H1 (cell line): ENCODE results near the gene HOXD11. TPM values are rescaled to one million over a fixed set of nuclear protein-coding genes. Genes with fewer than 3 reads are reported as not detected.

Source experiments
- CTCF ChIA-PET: fragments of 300-600 bp; sonication (Branson Sonifier 250); formaldehyde crosslinking; loops from one replicate; lab custom pipeline; 2021; ENCODE audit not compliant: partially characterized antibody; lab: Charles Lee
- POLR2A ChIA-PET: fragments of 300-600 bp; sonication (Branson Sonifier 250); formaldehyde crosslinking; loops from one replicate; lab custom pipeline; 2021; ENCODE audit warnings: inconsistent platforms; ENCODE audit not compliant: partially characterized antibody; lab: Charles Lee
- DNase-seq, 2 experiments: peaks; one replicate each; pipeline versions ENCODE4 v3.0.0 to v3.0.0-alpha.2; 2010 to 2022; ENCODE audit warnings: low spot score in 2 of 2, low read depth in 1 of 2, mixed read lengths in 1 of 2
- FAIRE-seq: peaks from 2 replicates; lab custom pipeline; 2011; peaks lifted over from hg19 to GRCh38; lab: Jason Lieb, UNC
- H2AFZ ChIP-seq: 2 replicates; pipeline ENCODE4 v1.8.1; 2012; ENCODE audit warnings: low read length, inconsistent platforms
- H2AK5ac ChIP-seq: 2 replicates; pipeline ENCODE4 v1.6.1; 2013; ENCODE audit warnings: low read depth, low read length
- H2BK120ac ChIP-seq: replicated peaks from 2 replicates; pipeline ENCODE3; 2013; ENCODE audit warnings: low read depth, low read length, inconsistent platforms
- H2BK12ac ChIP-seq: 2 replicates; pipeline ENCODE4 v1.6.1; 2013; ENCODE audit warnings: low read depth, low read length
- H2BK15ac ChIP-seq: 2 replicates; pipeline ENCODE4 v1.6.1; 2013; ENCODE audit warnings: low read length
- H2BK20ac ChIP-seq: 2 replicates; pipeline ENCODE4 v1.6.1; 2013; ENCODE audit warnings: low read length
- H2BK5ac ChIP-seq: 2 replicates; pipeline ENCODE4 v1.6.1; 2013; ENCODE audit warnings: low read depth, low read length
- H3K14ac ChIP-seq: 2 replicates; pipeline ENCODE4 v1.6.1; 2013; ENCODE audit warnings: inconsistent platforms; ENCODE audit not compliant: insufficient read length
- H3K18ac ChIP-seq: 2 replicates; pipeline ENCODE4 v1.6.1; 2013; ENCODE audit warnings: low read length; ENCODE audit errors: extremely low read depth
- H3K23ac ChIP-seq: 2 replicates; pipeline ENCODE4 v1.6.1; 2013; ENCODE audit warnings: inconsistent platforms; ENCODE audit not compliant: insufficient read length
- H3K23me2 ChIP-seq: 2 replicates; pipeline ENCODE4 v1.6.1; 2013; ENCODE audit warnings: low read depth, low read length
- H3K27ac ChIP-seq: 2 replicates; pipeline ENCODE4 v1.6.1; 2011; ENCODE audit warnings: low read depth, low read length, inconsistent platforms
- H3K27me3 ChIP-seq, 4 experiments: replicated peaks in 1 of 4; 1 replicate in 1 of 4; 2 replicates in 3 of 4; pipeline versions ENCODE4 v1.6.1 to v1.8.1; 2011 to 2013; ENCODE audit warnings: low read length in 3 of 4, mild to moderate bottlenecking in 3 of 4, inconsistent platforms in 2 of 4, mixed read lengths in 2 of 4, moderate library complexity in 1 of 4; ENCODE audit not compliant: control insufficient read depth in 3 of 4, insufficient read depth in 3 of 4; ENCODE audit errors: extremely low read depth in 1 of 4
- H3K36me3 ChIP-seq, 4 experiments: 2 replicates each; pipeline versions ENCODE4 v1.6.1 to v1.8.1; 2011 to 2013; ENCODE audit warnings: mild to moderate bottlenecking in 4 of 4, low read length in 3 of 4, moderate library complexity in 2 of 4, control low read depth in 1 of 4, inconsistent platforms in 1 of 4; ENCODE audit not compliant: insufficient read depth in 4 of 4, control insufficient read depth in 2 of 4
- H3K4ac ChIP-seq: replicated peaks from 2 replicates; pipeline ENCODE3; 2013; ENCODE audit warnings: low read length, low read depth, mixed read lengths, inconsistent platforms; ENCODE audit not compliant: insufficient read length
- H3K4me1 ChIP-seq, 4 experiments: replicated peaks in 1 of 4; 1 replicate in 1 of 4; 2 replicates in 3 of 4; pipeline versions ENCODE4 v1.6.1 to v1.8.1; 2011 to 2013; ENCODE audit warnings: low read length in 3 of 4, inconsistent platforms in 2 of 4, mixed read lengths in 1 of 4; ENCODE audit not compliant: insufficient read depth in 4 of 4, control insufficient read depth in 3 of 4
- H3K4me2 ChIP-seq, 2 experiments: 2 replicates each; pipeline versions ENCODE4 v1.6.1 to v1.8.1; 2011 to 2013; ENCODE audit warnings: low read depth in 2 of 2, low read length in 2 of 2, control low read depth in 1 of 2, inconsistent platforms in 1 of 2, mild to moderate bottlenecking in 1 of 2; ENCODE audit not compliant: insufficient read depth in 1 of 2
- H3K4me3 ChIP-seq, 4 experiments: fragments of 200-600, 300-600 bp in 1 of 4; sonication (generic), shearing (Covaris generic), sonication (Bioruptor Twin) in 1 of 4; 2 replicates each; pipeline versions ENCODE4 v1.5.1 to v1.8.1; 2011 to 2016; ENCODE audit warnings: low read length in 4 of 4, low read depth in 3 of 4, control low read depth in 2 of 4, inconsistent platforms in 2 of 4, mild to moderate bottlenecking in 2 of 4, mixed read lengths in 1 of 4, moderate library complexity in 1 of 4; ENCODE audit not compliant: insufficient read depth in 2 of 4; ENCODE audit errors: extremely low read depth in 1 of 4
- H3K56ac ChIP-seq: replicated peaks from 2 replicates; pipeline ENCODE3; 2013; ENCODE audit warnings: low read depth, mild to moderate bottlenecking, mixed read lengths, low read length, inconsistent platforms; ENCODE audit not compliant: insufficient read length
- H3K79me1 ChIP-seq: 2 replicates; pipeline ENCODE4 v1.6.1; 2013; ENCODE audit warnings: low read depth, low read length, control low read depth
- H3K79me2 ChIP-seq, 2 experiments: 2 replicates each; pipeline versions ENCODE4 v1.6.1 to v1.8.1; 2012 to 2013; ENCODE audit warnings: low read length in 2 of 2, mild to moderate bottlenecking in 2 of 2, inconsistent platforms in 1 of 2; ENCODE audit not compliant: insufficient read depth in 2 of 2, control insufficient read depth in 1 of 2
- H3K9ac ChIP-seq, 4 experiments: replicated peaks in 1 of 4; 1 replicate in 1 of 4; 2 replicates in 3 of 4; pipeline versions ENCODE4 v1.6.1 to v1.8.1; 2011 to 2013; ENCODE audit warnings: low read depth in 3 of 4, low read length in 3 of 4, control low read depth in 2 of 4, mild to moderate bottlenecking in 2 of 4, moderate library complexity in 2 of 4, inconsistent platforms in 1 of 4; ENCODE audit errors: extremely low read depth in 1 of 4
- H3K9me3 ChIP-seq, 2 experiments: 2 replicates each; pipeline versions ENCODE4 v1.6.1 to v1.8.1; 2012 to 2013; ENCODE audit warnings: mild to moderate bottlenecking in 2 of 2, moderate library complexity in 2 of 2, control low read depth in 1 of 2, inconsistent platforms in 1 of 2, low read depth in 1 of 2, low read length in 1 of 2, mixed read lengths in 1 of 2; ENCODE audit not compliant: insufficient read depth in 2 of 2
- H4K20me1 ChIP-seq, 2 experiments: replicated peaks in 1 of 2; 2 replicates each; pipeline versions ENCODE3 to v1.8.1; 2011 to 2013; ENCODE audit warnings: inconsistent platforms in 2 of 2, low read length in 2 of 2, mild to moderate bottlenecking in 1 of 2; ENCODE audit not compliant: insufficient read depth in 2 of 2, control insufficient read depth in 1 of 2
- H4K5ac ChIP-seq: 2 replicates; pipeline ENCODE4 v1.6.1; 2013; ENCODE audit warnings: low read length, low read depth, mixed read lengths, inconsistent platforms; ENCODE audit not compliant: insufficient read length
- H4K8ac ChIP-seq: 2 replicates; pipeline ENCODE4 v1.8.0; 2013; ENCODE audit warnings: mild to moderate bottlenecking, moderate library complexity, low read length, inconsistent platforms; ENCODE audit not compliant: insufficient read depth; ENCODE audit errors: extremely low read depth
- H4K91ac ChIP-seq: replicated peaks from 2 replicates; pipeline ENCODE3; 2013; ENCODE audit warnings: low read length, mixed read lengths, inconsistent platforms; ENCODE audit not compliant: insufficient read length
- CTBP2 ChIP-seq: IDR thresholded peaks from 2 replicates; pipeline ENCODE4 v1.7.0; 2011; ENCODE audit warnings: borderline replicate concordance, mild to moderate bottlenecking, moderate library complexity, mixed read lengths, low read length; ENCODE audit not compliant: insufficient read depth, insufficient read length
- EZH2 ChIP-seq: fragments of 200-600 bp; sonication (generic); IDR thresholded peaks from 2 replicates; pipeline ENCODE4 v1.7.1; 2012; ENCODE audit warnings: low read depth, mild to moderate bottlenecking, moderate library complexity, low read length, inconsistent platforms; ENCODE audit not compliant: severe bottlenecking
- SUZ12 ChIP-seq: fragments of 200-600 bp; sonication (generic); IDR thresholded peaks from 2 replicates; pipeline ENCODE4 v1.6.1; 2012; ENCODE audit warnings: mild to moderate bottlenecking, inconsistent platforms, low read length, moderate library complexity, mixed read lengths
- WGBS, 2 experiments: shearing (Covaris generic) in 1 of 2; methylation state at CpG; one replicate each; pipeline versions ENCODE4 v1.1.6 to v1.1.7; 2013 to 2015; ENCODE audit warnings: low lambda C conversion rate in 2 of 2, mixed read lengths in 2 of 2, inconsistent platforms in 1 of 2, low coverage in 1 of 2, missing lambda C conversion rate in 1 of 2; ENCODE audit not compliant: insufficient replicate concordance in 2 of 2, insufficient coverage in 1 of 2, insufficient read length in 1 of 2; ENCODE audit errors: extremely low coverage in 1 of 2, missing lambda C conversion rate in 1 of 2; 5-methylcytosine and 5-hydroxymethylcytosine counted together
- polyA plus RNA-seq, 7 experiments: library from polyadenylated mRNA; depleted of rRNA in 3 of 7; stranded (reverse) in 5 of 7; unstranded in 2 of 7; fragments of >200 nt in 5 of 7; fragments of 200-250 nt in 2 of 7; gene quantifications; 1 replicate in 5 of 7; 2 replicates in 1 of 7; 4 replicates in 1 of 7; pipeline versions ENCODE4 v1.2.1 to v1.2.3, GENCODE V29; 2011 to 2013; ENCODE audit warnings: missing spikeins in 2 of 7, mixed read lengths in 2 of 7
- total RNA-seq: library from RNA; stranded (reverse); fragmentation: NEBNext Ultra II Directional; extraction: Animal tissue kit (Norgen Biotek cat#: 25700); gene quantifications from 2 replicates; pipeline ENCODE4 v1.2.1, GENCODE V29; 2021

Gene HOXD11
- total and polyA plus RNA-seq, 2 of the 8 experiments (the other 6 are each of a cell fraction or from before 2014, with no cell fraction given): not detected

- Histone ChIP-seq H4K5ac (no peak overlapping the region), H3K56ac (no peak overlapping the region), H3K36me3 (peaks cover 0 to 11% (median 0%) of the 10 kb centered on the region in 4 experiments; a peak in 1 of 8 replicates), H3K4me3 (no peak overlapping the region), H3K14ac (no peak overlapping the region), H3K9me3 (no peaks in the 10 kb centered on the region), H3K79me1 (no peaks in the 10 kb centered on the region), H4K8ac (no peak overlapping the region), H4K20me1 (peaks cover 18 to 45% of the 10 kb centered on the region in 2 experiments), H3K23ac (no peak overlapping the region), H3K18ac (no peak overlapping the region), H3K9ac (no peak overlapping the region), H3K27me3 (peaks cover 97 to 100% (median 100%) of the 10 kb centered on the region in 4 experiments), H2BK120ac (no peak overlapping the region), H3K4ac (no peak overlapping the region), H2AK5ac (no peak overlapping the region), H3K79me2 (no peaks in the 10 kb centered on the region), H3K4me2 (no peak overlapping the region; a peak in 1 of 4 replicates), H2AFZ (no peak overlapping the region), H3K4me1 (peaks cover 0 to 5% (median 3%) of the 10 kb centered on the region in 4 experiments; a peak in 4 of 7 replicates), H2BK12ac (no peak overlapping the region), H3K27ac (no peak overlapping the region), H2BK20ac (no peak overlapping the region)
- ChIA-PET POLR2A (interaction anchor here (1.5 to 1.9 kb wide), 2 partner anchors 50 to 67 kb away, joined by 3 to 4 read pairs; no protein-coding TSS in a partner anchor), CTCF (interaction anchor here (0.7 to 2.3 kb wide), 16 partner anchors 8 to 335 kb away, joined by 3 to 15 read pairs (median 4); partner anchors contain the start of gene HOXD9)
- FAIRE-seq (peak; percentile 42), DNase-seq (no peak)
- 18% methylated on average over 11 of the region's 11 CpGs; no CpG with 5 or more reads in 1 of the 2 experiments for WGBS, 2 experiments
- TF ChIP-seq CTBP2 (no peak), SUZ12 (peak; percentile 61; the same call in 1 of the 2 replicates), EZH2 (peak; percentile 13)
- TF ChIP-seq, all 59 proteins: peak for 2
- Histone ChIP-seq H2BK15ac (no peak overlapping the region), H4K91ac (no peak overlapping the region), H3K23me2 (no peaks in the 10 kb centered on the region), H2BK5ac (no peak overlapping the region)
Measured at GRCh38 chr2:176154576-176155252, 47.6 kb downstream of the HOXD11 start.
